AG09319 (cell line): Measurements from ENCODE around the gene SYNPO.

ENCODE experiments used
- DNase-seq: peaks from one replicate; pipeline ENCODE4 v3.0.0-alpha.2; 2010; ENCODE audit warnings: low read depth; ENCODE audit errors: extremely low read depth
- TF ChIP-seq, protein P1 (sequence below): IDR thresholded peaks from 2 replicates; pipeline ENCODE4 v1.5.1; 2011; ENCODE audit warnings: low read depth, mild to moderate bottlenecking, inconsistent platforms, low read length, moderate library complexity

SYNPO gene

DNA sequence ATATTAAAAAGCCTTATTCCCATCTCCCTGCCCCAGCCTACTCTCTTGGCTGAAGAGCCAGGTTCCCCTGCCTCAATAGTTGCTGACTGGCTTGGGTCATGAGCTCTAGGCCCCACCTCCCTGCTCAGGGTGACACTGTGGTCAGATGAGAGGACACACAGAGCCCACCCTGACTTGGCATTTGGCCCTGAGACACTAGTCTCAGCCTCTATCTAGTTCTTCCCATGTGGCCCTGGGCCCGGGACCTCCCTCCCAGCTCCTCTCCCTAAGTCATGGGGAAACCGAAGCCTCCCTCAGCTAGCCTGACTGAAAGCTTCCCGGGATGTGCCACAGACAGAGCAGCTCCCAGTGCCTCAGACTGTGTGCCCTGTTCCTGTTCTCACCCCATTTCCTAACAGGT is 14.8 kb downstream of the SYNPO start:
- TF ChIP-seq, protein P1, sequence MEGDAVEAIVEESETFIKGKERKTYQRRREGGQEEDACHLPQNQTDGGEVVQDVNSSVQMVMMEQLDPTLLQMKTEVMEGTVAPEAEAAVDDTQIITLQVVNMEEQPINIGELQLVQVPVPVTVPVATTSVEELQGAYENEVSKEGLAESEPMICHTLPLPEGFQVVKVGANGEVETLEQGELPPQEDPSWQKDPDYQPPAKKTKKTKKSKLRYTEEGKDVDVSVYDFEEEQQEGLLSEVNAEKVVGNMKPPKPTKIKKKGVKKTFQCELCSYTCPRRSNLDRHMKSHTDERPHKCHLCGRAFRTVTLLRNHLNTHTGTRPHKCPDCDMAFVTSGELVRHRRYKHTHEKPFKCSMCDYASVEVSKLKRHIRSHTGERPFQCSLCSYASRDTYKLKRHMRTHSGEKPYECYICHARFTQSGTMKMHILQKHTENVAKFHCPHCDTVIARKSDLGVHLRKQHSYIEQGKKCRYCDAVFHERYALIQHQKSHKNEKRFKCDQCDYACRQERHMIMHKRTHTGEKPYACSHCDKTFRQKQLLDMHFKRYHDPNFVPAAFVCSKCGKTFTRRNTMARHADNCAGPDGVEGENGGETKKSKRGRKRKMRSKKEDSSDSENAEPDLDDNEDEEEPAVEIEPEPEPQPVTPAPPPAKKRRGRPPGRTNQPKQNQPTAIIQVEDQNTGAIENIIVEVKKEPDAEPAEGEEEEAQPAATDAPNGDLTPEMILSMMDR: no peak
- no peak for DNase-seq

DNA sequence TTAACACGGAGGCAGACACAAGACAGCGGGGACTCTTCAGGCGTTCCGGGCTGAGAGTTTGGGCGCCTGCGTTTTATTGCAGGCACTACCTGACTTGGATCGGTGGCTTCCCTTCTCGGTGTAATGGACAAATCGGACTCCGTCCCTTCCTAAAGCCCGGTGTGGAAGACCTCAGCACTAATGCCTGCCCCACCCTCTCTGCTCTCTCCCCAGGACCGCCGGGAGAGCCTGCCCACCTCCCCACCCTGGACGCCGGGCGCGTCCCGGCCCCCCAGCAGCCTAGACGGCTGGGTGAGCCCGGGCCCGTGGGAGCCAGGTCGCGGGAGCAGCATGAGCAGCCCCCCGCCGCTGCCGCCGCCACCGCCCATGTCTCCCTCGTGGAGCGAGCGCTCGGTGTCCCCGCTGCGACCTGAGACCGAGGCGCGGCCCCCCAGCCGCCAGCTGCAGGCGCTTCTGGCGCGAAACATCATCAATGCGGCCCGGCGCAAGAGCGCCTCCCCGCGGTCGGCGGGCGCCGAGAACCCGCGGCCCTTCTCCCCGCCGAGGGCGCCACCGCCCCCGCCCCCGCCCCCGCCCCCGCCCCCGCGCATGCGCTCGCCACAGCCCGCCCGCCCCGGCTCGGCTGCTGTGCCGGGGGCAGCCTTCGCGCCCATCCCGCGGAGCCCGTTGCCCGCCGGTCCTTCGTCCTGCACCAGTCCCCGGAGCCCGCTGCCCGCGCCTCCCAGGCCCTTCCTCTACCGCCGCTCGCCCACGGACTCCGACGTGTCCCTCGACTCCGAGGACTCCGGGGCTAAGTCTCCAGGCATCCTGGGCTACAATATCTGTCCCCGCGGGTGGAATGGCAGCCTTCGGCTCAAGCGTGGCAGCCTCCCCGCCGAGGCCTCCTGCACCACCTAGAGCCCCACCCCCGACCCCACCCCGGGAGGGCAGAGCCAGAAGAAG is 16.0 kb downstream of the SYNPO start:
- no peak for DNase-seq
- TF ChIP-seq, protein P1: peak; percentile 53

DNA sequence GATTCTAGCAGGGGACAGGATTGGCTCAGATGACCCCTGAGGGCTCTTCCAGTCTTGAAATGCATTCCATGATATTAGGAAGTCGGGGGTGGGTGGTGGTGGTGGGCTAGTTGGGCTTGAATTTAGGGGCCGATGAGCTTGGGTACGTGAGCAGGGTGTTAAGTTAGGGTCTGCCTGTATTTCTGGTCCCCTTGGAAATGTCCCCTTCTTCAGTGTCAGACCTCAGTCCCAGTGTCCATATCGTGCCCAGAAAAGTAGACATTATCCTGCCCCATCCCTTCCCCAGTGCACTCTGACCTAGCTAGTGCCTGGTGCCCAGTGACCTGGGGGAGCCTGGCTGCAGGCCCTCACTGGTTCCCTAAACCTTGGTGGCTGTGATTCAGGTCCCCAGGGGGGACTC is 17.7 kb downstream of the SYNPO start:
- DNase-seq: no peak
- TF ChIP-seq, protein P1: no peak

DNA sequence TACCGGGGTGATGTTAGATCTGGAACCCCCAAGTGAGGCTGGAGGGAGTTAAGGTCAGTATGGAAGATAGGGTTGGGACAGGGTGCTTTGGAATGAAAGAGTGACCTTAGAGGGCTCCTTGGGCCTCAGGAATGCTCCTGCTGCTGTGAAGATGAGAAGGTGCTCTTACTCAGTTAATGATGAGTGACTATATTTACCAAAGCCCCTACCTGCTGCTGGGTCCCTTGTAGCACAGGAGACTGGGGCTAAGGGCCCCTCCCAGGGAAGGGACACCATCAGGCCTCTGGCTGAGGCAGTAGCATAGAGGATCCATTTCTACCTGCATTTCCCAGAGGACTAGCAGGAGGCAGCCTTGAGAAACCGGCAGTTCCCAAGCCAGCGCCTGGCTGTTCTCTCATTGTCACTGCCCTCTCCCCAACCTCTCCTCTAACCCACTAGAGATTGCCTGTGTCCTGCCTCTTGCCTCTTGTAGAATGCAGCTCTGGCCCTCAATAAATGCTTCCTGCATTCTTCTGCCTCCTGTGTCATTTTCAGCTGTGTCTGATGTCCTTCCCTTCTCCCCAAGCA is 18.3 kb downstream of the SYNPO start:
- TF ChIP-seq, protein P1: no peak
- no peak for DNase-seq

DNA sequence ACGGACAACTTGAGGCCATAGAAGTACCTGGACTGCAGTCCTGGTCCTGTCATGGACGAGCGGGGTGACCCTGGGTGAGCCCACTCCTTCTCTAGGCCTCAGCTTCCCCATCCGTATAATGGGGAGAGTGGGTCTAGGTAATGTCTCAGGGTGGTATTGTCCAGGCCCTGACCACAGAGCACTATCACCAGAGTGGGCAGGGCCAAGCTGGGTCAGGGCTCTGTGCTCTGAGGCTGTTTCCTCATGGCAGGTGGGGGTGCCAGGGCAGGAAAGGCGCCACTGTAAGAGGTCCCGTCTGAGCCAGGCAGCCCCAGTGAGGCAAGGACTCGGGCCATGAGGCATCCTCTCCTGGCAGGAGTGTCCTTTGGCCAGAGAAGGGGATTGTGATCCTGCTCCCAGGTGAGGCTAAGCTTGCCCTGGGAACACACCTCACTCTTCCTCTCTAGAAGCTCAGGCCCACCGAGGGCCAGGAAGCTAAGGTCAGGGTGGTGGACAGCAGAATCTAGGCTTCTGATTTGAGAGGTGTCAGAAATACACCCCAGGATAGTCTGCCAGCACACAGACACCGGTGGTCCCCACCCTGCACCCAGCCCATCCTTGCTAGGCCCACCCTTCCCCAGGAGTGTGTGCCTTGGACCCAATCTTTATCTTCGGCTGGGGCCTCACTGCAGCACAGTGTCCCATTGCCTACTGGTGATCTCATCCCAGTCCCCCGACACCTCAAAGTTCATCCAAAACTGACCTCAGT is 19.1 kb downstream of the SYNPO start:
- no peak for DNase-seq
- TF ChIP-seq, protein P1: no peak

DNA sequence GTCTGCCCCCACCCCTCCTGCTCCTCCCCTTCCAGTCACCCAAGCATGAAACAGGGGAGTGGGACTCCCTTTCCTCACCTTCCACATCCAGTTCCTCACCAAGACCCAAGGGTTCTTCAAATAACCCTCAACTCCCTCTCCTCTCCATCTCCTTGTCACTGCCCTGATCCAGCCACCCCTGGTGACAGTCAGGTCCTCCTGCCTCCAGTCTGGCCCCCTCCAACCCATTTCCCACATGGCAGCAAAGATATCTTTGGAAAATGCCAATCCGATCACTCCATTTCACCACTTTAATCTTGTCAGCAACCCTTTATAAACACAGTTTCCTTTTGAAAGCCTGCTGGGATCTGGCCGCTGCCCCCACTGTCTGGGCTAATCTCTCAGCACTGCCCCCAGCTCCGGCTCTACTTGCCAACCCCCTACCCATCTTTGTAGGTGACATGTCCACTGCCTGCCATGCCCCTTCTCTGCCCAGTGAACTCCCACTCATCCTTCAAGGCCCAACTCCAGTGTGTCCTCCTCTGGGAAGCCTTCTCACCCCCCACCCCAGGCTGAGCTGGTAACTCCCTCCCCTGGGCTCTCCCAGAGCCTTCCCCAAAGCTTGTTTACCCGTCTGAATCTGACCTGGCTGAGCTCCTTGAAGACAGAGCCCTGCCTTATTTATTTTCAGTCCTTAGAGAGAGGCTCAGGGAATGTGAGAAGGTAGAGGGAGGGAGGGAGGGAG is 19.8 kb downstream of the SYNPO start:
- TF ChIP-seq, protein P1: no peak
- DNase-seq: no peak
